ENCODE measurements around the gene SH3BP1. TPM values are rescaled to one million over a fixed set of nuclear protein-coding genes. Genes with fewer than 3 reads are reported as not detected.

SH3BP1 gene
- total RNA-seq, 1 donor from 2014 or later, result 6.9 TPM

DNA sequence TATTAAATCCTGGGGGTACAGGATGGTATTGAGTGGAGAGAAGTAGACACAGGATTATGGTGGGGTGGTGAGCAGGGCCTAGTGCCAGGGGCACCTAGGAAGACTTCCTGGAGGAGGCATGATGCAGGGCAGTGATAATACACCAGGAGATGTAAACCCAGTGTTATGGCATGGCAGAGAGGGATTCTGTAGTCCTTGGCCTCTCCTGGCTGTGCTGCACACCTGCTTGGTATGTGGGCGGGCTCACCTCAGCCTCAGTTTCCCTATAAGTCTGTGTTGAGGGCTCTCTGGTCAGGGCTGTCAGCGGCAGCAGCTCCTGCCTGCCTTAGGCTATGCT lies 21.2 kb downstream of the SH3BP1 start:
- TF ChIP-seq, protein P1, sequence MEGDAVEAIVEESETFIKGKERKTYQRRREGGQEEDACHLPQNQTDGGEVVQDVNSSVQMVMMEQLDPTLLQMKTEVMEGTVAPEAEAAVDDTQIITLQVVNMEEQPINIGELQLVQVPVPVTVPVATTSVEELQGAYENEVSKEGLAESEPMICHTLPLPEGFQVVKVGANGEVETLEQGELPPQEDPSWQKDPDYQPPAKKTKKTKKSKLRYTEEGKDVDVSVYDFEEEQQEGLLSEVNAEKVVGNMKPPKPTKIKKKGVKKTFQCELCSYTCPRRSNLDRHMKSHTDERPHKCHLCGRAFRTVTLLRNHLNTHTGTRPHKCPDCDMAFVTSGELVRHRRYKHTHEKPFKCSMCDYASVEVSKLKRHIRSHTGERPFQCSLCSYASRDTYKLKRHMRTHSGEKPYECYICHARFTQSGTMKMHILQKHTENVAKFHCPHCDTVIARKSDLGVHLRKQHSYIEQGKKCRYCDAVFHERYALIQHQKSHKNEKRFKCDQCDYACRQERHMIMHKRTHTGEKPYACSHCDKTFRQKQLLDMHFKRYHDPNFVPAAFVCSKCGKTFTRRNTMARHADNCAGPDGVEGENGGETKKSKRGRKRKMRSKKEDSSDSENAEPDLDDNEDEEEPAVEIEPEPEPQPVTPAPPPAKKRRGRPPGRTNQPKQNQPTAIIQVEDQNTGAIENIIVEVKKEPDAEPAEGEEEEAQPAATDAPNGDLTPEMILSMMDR (IDR thresholded peaks at IDR 0.05), result no peak
- Mint-ChIP-seq H3K4me3 (ENCODE audit: unreplicated experiment) (no peak overlapping the region), H3K27ac (ENCODE audit: unreplicated experiment) (peak overlapping the region; percentile 83), H3K9me3 (ENCODE audit: unreplicated experiment) (no peaks in the 10 kb centered on the region), H3K36me3 (ENCODE audit: unreplicated experiment) (no peaks in the 10 kb centered on the region), H3K4me1 (ENCODE audit: unreplicated experiment) (peaks cover 39% of the 10 kb centered on the region), H3K27me3 (ENCODE audit: unreplicated experiment) (no peaks in the 10 kb centered on the region)
- DNase-seq (ENCODE audit: extremely low spot score, unreplicated experiment), result no peak

DNA sequence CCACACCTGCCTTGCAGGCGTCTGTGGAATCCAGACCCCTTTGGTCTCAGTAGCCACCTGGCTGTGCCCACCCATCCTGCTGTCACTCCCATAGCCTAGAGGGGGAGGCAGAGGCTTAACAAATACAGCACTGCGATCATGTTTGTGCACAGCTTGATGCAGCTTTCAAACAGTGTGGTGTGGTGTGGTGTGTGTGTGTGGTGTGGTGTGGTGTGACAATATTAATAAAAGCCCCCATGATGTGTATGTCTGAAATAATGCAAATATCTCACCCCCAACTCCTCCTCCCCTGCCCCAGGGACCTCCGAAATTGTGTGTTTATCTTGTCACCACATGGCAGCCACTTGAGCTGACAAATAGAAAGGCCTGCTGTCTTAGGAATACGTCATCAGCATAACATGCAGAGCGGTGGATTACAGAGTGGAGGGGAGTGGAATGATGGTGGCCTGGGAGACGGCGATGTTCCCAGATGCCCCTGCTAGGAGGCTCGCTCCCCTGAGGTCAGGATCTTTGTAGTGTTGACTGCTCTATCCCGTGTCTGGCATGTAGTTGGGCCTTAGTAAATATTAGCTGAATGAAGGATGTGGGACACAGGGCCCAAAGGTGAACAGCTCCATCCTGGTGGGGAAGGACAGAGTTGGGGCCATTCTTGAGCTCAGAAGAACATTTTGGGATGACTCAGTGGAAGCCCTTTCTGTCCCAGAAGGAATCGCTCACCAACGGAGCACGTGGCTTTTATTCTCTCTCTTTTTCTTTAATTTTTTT lies 21.9 kb downstream of the SH3BP1 start:
- TF ChIP-seq, protein P1 (IDR thresholded peaks at IDR 0.05), result peak; percentile 58
- peaks cover 39% of the 10 kb centered on the region for H3K4me1 Mint-ChIP-seq (ENCODE audit: unreplicated experiment)
- DNase-seq (ENCODE audit: extremely low spot score, unreplicated experiment), result peak; percentile 81
- H3K9me3 Mint-ChIP-seq (ENCODE audit: unreplicated experiment), result no peaks in the 10 kb centered on the region
- H3K36me3 Mint-ChIP-seq (ENCODE audit: unreplicated experiment), result no peaks in the 10 kb centered on the region
- peak overlapping the region; percentile 3 for H3K4me3 Mint-ChIP-seq (ENCODE audit: unreplicated experiment)
- no peaks in the 10 kb centered on the region for H3K27me3 Mint-ChIP-seq (ENCODE audit: unreplicated experiment)
- peak overlapping the region; percentile 83 for H3K27ac Mint-ChIP-seq (ENCODE audit: unreplicated experiment)

DNA sequence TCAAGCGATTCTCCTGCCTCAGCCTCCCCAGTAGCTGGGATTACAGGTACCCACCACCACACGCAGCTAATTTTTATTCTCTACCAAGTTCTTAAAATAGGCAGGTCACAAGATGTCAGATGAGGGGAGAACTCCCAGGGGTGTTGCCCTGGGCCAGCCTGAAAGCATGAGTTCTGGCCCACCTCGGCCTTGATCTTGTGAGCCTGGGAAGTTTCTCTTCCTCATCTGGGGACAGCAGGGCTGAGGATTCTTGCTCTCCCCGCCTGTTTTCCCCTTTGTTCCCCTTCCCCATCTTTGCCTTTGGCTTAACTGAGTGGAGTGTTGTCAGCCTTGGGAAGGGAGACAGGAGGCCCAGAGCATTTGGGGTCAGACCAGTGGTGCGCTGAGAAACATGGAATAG lies 22.6 kb downstream of the SH3BP1 start:
- H3K4me1 Mint-ChIP-seq (ENCODE audit: unreplicated experiment), result peaks cover 39% of the 10 kb centered on the region
- DNase-seq (ENCODE audit: extremely low spot score, unreplicated experiment), result no peak

DNA sequence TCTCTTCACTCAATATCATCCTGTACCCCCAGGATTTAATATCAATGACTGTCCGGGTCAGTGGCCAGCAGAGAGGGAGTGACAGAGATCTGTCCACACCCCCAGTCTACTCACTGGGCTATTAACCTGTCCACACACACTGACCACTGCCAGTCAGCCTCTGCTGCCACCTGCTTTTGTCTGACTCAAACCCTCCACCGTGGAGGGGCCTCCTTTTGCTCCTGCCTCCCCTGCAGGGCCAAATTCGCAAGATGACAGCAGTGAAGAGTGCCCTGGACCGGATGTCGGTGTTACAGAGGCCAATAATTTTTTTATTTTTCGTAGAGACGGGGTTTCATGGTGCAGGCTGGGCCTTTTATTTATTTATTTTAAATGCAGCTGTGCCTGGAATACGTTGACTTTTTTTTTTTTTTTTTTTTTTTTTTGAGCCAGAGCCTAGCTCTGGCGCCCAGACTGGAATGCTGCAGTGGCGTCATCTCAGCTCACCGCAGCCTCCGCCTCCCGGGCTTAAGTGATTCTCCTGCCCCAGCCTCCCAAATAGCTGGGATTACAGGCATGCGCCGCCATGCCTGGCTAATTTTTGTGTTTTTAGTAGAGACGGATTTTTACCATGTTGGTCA lies 24.2 kb downstream of the SH3BP1 start:
- peaks cover 36% of the 10 kb centered on the region for H3K4me1 Mint-ChIP-seq (ENCODE audit: unreplicated experiment)
- H3K9me3 Mint-ChIP-seq (ENCODE audit: unreplicated experiment), result no peaks in the 10 kb centered on the region
- DNase-seq (ENCODE audit: extremely low spot score, unreplicated experiment), result no peak
- H3K4me3 Mint-ChIP-seq (ENCODE audit: unreplicated experiment), result no peak overlapping the region
- peaks cover 4% of the 10 kb centered on the region for H3K36me3 Mint-ChIP-seq (ENCODE audit: unreplicated experiment)
- H3K27me3 Mint-ChIP-seq (ENCODE audit: unreplicated experiment), result no peaks in the 10 kb centered on the region
- H3K27ac Mint-ChIP-seq (ENCODE audit: unreplicated experiment), result no peak overlapping the region
- TF ChIP-seq, protein P1 (IDR thresholded peaks at IDR 0.05), result no peak

More for the DNA sequence above, 22.6 kb downstream of the SH3BP1 start:
- TF ChIP-seq, protein P1 (IDR thresholded peaks at IDR 0.05), result no peak
- Mint-ChIP-seq H3K4me3 (ENCODE audit: unreplicated experiment) (no peak overlapping the region), H3K27ac (ENCODE audit: unreplicated experiment) (peak overlapping the region; percentile 83), H3K9me3 (ENCODE audit: unreplicated experiment) (no peaks in the 10 kb centered on the region), H3K36me3 (ENCODE audit: unreplicated experiment) (peaks cover 4% of the 10 kb centered on the region), H3K27me3 (ENCODE audit: unreplicated experiment) (no peaks in the 10 kb centered on the region)

Data from osteocyte (in vitro differentiated cells).